HS-5 (cell line): ENCODE data around the gene F12.
"Not testable (repeated sequence)": the region's sequence is repeated elsewhere in the genome, so short reads cannot be mapped to it uniquely, and the experiment has no call there.

ENCODE experiments used
- DNase-seq: peaks from one replicate; pipeline ENCODE4 v3.0.0-alpha.2; 2012; ENCODE audit warnings: low read depth

The F12 gene

DNA sequence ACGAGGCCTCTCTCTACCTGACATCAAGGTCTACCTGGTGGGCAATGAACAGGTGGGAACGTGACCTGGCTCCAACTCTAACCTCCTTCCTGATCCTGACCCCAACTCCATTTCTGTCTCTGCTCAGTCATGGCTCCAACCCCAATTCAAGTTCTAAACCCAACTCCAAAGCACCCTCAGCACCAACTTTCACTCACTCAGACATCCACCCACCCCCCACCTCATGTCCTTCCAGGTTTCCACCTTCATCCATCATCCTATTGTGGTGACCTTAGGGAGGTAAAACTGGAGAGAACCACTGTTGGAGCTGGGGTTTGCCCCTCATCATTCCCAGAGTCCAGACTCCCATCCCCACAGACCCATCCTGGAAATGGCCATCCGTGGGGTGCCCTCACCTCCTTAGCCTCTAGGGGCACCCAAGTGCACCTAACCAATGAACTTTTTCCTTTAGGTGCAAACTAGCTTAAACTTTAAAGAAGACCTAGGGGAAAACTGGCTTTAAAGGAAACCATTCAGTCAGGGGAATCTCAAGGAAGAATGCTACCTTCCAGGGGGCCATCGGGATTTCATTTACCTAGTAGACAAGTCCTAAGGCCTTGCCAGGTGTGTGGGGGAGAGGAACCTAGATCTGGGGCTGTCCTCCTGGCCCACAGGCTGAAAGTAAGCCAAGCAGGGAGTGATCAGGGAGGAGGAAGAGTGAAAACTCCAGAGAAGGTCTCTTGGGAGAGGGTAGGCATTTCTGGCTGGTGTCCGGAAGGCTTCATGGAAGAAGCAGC lies 40.3 kb downstream of the F12 start:
- DNase-seq, result no peak

DNA sequence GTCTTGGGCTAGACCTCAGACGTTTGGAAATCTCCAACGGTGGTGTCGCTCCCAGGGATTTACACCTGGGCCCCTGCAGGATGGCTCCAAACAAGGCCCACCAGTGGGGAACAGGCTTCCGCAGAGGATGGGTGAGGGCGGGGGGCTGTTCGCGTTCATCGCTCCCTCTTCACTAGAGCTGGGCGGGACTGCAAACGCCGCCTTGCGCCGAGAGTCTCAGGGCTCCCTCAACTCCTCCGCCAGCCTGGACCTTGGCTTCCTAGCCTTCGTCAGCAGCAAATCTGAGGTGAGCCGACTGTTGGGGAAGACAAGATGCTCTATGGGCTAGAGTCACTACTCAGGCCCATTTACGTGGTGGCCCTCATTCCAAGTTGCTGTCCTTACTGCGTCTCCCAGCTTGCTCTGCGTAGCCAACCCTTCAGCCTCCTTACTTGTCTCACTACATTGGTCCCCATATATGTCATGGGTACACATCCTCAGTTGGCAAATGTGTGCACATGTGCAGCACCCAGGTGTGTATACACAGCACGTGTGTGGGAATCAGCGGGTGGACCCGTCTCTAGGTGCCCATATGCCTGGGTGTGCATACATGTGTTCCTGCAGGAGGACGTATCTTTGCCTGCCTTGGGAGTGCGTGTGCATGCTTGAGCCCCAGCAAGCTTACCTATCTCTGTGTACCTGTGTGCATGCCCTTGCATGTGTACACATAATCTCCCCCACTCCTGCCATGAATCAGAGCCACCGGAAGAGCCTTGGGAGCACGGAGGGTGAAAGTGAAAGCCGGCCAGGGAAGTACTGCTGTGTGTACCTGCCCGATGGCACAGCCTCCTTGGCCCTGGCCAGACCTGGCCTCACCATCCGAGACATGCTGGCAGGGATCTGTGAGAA lies 41.1 kb downstream of the F12 start:
- DNase-seq, result no peak

DNA sequence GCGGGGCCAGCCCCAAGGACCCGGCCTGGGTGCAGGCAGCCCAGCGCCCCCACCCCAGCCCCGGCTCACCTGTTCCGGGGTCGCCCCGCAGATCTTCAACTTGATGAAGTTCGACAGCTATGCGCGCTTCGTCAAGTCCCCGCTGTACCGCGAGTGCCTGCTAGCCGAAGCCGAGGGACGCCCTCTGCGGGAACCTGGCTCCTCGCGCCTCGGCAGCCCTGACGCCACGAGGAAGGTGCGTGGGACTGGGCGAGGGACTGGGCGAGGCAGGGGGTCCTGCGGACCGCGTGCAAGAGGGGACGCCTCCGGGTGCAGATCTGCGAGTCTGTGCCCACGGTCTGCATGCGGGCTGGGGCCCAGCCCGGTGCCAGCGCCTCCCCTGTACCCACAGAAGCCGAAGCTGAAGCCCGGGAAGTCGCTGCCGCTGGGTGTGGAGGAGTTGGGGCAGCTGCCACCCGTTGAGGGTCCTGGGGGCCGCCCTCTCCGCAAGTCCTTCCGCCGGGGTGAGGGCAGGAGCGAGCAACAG lies 42.0 kb downstream of the F12 start:
- no peak for DNase-seq

DNA sequence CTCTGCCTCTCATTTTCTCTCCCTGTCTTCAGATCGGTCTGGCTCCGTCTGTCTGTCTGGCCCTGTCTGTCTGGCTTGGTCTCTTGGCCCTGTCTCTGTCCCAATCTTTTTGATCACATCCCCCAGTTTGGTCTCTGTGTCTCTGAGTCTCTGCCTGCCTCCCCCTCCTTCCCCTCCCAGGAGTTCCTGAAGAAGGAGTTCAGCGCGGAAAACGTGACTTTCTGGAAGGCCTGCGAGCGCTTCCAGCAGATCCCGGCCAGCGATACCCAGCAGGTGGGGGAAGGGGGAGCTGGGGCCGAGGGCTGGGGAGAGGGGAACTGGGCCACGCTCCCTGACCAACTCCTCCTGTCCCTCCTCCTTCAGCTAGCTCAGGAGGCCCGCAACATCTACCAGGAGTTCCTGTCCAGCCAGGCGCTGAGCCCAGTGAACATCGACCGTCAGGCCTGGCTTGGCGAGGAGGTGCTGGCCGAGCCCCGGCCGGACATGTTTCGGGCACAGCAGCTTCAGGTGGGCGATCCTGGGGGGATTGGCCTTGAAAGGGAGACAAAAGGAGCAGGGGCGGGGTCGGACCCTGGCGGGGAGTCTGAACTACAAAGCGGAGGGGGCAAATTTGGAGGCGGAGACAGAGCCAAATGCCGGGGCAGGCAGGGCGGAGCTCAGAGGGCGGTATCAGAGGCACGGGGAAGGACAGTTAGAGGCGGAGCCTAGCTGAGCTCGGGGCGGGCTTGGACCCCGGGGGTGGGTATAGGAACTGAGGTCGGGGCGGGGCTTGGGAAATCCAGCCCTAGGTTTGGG lies 42.6 kb downstream of the F12 start:
- DNase-seq, result no peak

GRCh38 chr5:177365845-177366527 lies 43.4 kb downstream of the F12 start:
- DNase-seq, result no peak

DNA sequence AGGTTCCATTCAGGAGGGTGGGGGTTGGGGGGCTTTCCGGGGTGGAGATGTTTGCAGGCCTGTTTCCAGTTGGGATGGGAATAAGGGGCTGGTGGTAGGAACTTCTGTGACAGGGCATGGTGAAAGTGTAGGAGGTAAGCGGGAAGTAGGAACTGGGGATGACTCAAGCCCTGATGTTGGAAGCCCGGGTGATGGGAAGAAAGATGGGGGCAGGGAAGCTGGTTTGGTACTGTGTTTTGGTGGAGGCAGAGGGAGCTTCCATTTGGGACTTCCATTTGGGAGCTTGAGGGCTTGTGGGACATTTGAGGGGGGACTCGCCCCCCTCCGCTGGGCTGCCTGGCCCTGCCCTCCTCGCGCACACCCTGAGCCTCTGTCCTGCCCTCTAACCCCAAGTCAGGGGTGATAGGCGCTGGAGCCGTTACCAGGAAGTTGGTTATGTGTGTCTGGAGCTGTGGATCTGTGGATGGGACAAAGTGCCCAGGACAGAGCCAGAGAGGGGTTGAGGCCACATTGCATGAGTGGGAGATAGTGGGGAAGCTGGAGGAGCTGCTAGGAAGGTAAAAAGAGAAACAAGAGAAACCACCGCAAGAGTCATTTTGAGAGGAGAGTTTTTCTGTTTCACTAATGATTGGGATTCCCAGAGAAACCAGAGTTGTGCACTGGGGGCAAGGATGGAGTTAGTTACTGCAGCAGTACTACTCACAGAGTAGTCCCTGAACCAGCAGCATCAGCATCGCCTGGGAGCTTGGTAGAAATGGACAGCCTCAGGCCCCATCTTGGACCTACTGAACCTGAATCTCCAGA lies 45.0 kb downstream of the F12 start:
- DNase-seq, result no peak

- no peak for DNase-seq
Observed at GRCh38 chr5:177363565-177363964, 45.8 kb downstream of the F12 start.

- DNase-seq, result no peak
Observed at GRCh38 chr5:177362610-177363507, 46.5 kb downstream of the F12 start.

- DNase-seq, result no peak
Observed at GRCh38 chr5:177362292-177362609, 47.1 kb downstream of the F12 start.

GRCh38 chr5:177361418-177362291 lies 47.7 kb downstream of the F12 start:
- no peak for DNase-seq

- DNase-seq, result not testable (repeated sequence)
Observed at GRCh38 chr5:177360740-177361139, 48.6 kb downstream of the F12 start.

DNA sequence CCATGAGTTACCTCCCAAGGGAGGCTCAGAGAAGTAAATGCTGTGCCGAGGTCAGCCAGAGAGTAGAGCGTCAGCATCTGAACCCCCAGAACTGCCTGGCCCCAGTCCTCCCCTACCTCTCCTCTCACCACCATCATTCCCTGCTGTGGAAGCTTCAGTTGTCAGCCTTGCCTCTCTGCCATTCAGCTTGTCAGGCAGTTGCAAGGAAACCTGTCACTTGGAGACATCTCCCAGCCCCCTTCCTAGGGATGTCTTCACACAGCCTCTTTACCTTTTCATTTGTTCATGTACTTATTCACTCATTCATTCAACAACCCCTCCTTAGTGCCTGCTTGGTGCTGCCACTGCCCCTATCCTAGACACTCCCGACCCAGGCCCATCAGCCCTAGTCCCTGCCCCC lies 49.5 kb downstream of the F12 start:
- no peak for DNase-seq

- DNase-seq, result no peak
Observed at GRCh38 chr5:177359451-177359851, 49.9 kb downstream of the F12 start.

GRCh38 chr5:177358370-177358819 lies 51.0 kb downstream of the F12 start:
- no peak for DNase-seq

DNA sequence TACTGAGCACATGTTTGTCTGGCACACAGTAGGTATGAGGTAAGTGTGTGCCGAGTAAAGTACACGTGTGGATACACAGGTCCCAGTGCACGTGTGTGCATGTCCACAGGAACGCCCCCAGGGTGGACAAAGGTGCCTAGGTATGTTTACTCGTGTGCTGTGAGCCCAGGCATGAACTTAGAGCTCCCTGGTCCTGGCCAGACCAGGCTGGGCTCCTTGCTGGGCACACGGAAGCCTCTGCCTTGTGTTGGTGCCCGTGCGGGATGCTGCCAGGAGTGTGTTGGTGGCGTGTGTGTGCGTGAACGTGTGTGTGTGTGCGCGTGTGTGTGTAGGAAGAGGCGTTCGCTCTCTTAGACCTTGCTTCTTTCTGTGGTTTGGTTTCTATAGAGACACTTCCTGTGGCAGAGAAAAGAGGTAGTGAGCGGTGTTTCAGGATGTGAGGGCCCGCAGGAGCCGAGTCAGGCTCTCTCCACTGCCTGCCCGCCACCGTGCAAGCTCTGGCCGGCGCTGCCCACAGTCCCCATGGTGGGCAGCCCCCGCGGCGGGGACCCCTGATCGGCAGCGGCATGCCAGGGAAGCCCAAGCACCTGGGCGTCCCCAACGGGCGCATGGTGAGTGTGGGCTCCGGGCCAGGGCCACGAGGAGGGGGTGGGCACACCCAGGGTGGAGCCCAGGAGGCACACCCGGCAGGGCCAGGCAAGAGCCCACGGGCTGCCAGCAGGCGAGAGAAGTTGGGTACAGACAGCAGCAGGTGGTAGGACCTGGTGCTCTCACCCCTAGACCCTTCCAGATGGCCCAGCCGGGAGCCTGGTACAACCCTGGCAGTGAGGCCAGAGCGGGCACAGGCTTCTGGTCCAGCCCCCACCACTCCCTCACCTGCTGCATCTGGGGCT lies 51.7 kb downstream of the F12 start, which contains the start of gene RGS14:
RGS14 (plus strand) TSS at position 466 of the 893 bp plus-strand sequence; CDS start at position 567, 101 bp downstream.
- DNase-seq, result no peak

GRCh38 chr5:177357146-177357458 lies 52.3 kb downstream of the F12 start:
- no peak for DNase-seq

DNA sequence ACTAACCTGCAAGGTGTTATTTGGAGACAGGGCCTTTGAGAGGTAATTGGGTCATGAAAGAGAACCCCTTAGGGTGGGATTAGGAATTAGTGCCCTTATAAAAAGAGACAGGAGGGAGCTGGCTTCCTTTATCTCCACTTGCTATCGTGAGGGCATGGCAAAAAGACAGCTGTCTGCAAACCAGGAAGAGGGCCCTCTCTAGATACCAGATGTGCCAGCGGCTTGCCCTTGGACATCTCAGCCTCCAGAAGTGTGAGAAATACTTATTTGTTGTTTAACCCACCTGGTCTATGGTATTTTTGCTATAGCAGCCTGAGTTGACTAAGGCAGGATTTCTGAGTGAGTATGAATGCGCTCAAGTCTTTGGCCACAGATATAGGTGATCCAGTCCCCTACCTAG lies 52.6 kb downstream of the F12 start:
- DNase-seq, result no peak

GRCh38 chr5:177355868-177356168 lies 53.5 kb downstream of the F12 start:
- DNase-seq, result no peak
